ENCODE measurements around the gene ERBB4. TPM values are rescaled to one million over a fixed set of nuclear protein-coding genes. Genes with fewer than 3 reads are reported as not detected.

The ERBB4 gene
- total and polyA plus RNA-seq, 2 of the 8 experiments (the other 6 are each of a cell fraction or from before 2014, with no cell fraction given), result 0.34 to 1.3 TPM

DNA sequence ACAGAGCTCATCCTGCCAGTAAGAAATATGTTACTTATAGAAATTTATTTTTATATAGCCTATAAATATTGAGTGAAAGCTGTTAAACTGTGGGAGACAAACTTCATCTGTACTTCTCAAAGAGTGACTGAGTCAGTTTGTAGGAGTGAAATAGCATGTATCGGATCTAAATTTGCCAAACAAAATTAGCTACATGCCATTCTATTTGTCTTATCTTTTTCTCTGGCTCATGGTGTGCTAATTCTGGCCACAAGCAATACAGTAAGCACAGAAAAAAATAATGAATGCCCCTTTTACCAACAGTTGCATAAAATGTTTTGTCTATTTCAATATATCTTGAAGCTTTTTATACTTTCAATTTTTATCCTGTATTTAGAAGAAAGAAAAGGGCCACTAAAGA lies 12.5 kb downstream of the ERBB4 start:
- H3K27me3 ChIP-seq (replicated peaks in 1 of 4; ENCODE audit: control insufficient read depth in 3 of 4, extremely low read depth in 1 of 4, insufficient read depth in 3 of 4, low read length in 3 of 4), result no peaks in the 10 kb centered on the region
- ChIA-PET POLR2A (ENCODE audit: partially characterized antibody) (no interaction called here), CTCF (ENCODE audit: partially characterized antibody) (interaction anchor here (0.9 to 1.8 kb wide), 3 partner anchors 11 to 481 kb away, joined by 3 to 4 read pairs (median 3); no protein-coding TSS in a partner anchor)
- no peak overlapping the region for H3K23ac ChIP-seq (ENCODE audit: insufficient read length)
- no peak overlapping the region for H2AK5ac ChIP-seq (ENCODE audit: low read depth, low read length)
- H3K79me2 ChIP-seq (ENCODE audit: control insufficient read depth in 1 of 2, insufficient read depth in 2 of 2, low read length in 2 of 2), result no peaks in the 10 kb centered on the region
- no peak overlapping the region for H2BK120ac ChIP-seq (replicated peaks; ENCODE audit: low read depth, low read length)
- no peak overlapping the region for H2BK12ac ChIP-seq (ENCODE audit: low read depth, low read length)
- H4K5ac ChIP-seq (ENCODE audit: insufficient read length, low read depth, low read length), result no peak overlapping the region
- no peak overlapping the region for H3K18ac ChIP-seq (ENCODE audit: extremely low read depth, low read length)
- H3K9ac ChIP-seq (replicated peaks in 1 of 4; ENCODE audit: extremely low read depth in 1 of 4, low read depth in 3 of 4, low read length in 3 of 4), result no peak overlapping the region
- peaks cover 0 to 1% of the 10 kb centered on the region in 2 experiments for H4K20me1 ChIP-seq (replicated peaks in 1 of 2; ENCODE audit: control insufficient read depth in 1 of 2, insufficient read depth in 2 of 2, low read length in 2 of 2)
- no peak overlapping the region for H4K8ac ChIP-seq (ENCODE audit: extremely low read depth, insufficient read depth, low read length)
- H3K27ac ChIP-seq (ENCODE audit: low read depth, low read length), result no peak overlapping the region
- H3K36me3 ChIP-seq (ENCODE audit: control insufficient read depth in 2 of 4, insufficient read depth in 4 of 4, low read length in 3 of 4), result no peaks in the 10 kb centered on the region
- H2BK20ac ChIP-seq (ENCODE audit: low read length), result no peak overlapping the region
- no peak overlapping the region for H2BK15ac ChIP-seq (ENCODE audit: low read length)
- H3K79me1 ChIP-seq (ENCODE audit: low read depth, low read length), result no peaks in the 10 kb centered on the region
- H3K4me3 ChIP-seq (ENCODE audit: extremely low read depth in 1 of 4, insufficient read depth in 2 of 4, low read depth in 3 of 4, low read length in 4 of 4), result no peak overlapping the region
- no peak overlapping the region for H3K4ac ChIP-seq (replicated peaks; ENCODE audit: insufficient read length, low read depth, low read length)
- H2BK5ac ChIP-seq (ENCODE audit: low read depth, low read length), result no peak overlapping the region
- H3K14ac ChIP-seq (ENCODE audit: insufficient read length), result no peak overlapping the region
- FAIRE-seq (no peak), DNase-seq (ENCODE audit: low read depth in 1 of 2, low spot score in 2 of 2) (no peak)
- H2AFZ ChIP-seq (ENCODE audit: low read length), result no peak overlapping the region
- no peaks in the 10 kb centered on the region for H3K9me3 ChIP-seq (ENCODE audit: insufficient read depth in 2 of 2, low read depth in 1 of 2, low read length in 1 of 2)
- no peak overlapping the region for H3K56ac ChIP-seq (replicated peaks; ENCODE audit: insufficient read length, low read depth, low read length)
- H3K4me1 ChIP-seq (replicated peaks in 1 of 4; ENCODE audit: control insufficient read depth in 3 of 4, insufficient read depth in 4 of 4, low read length in 3 of 4), result no peaks in the 10 kb centered on the region
- WGBS, 2 experiments (ENCODE audit: extremely low coverage in 1 of 2, insufficient coverage in 1 of 2, insufficient read length in 1 of 2, insufficient replicate concordance in 2 of 2, low coverage in 1 of 2, low lambda C conversion rate in 2 of 2, missing lambda C conversion rate in 1 of 2), result 100% methylated on average over 1 of the region's 1 CpG; no CpG with 5 or more reads in 1 of the 2 experiments
- no peak overlapping the region for H4K91ac ChIP-seq (replicated peaks; ENCODE audit: insufficient read length, low read length)
- no peaks in the 10 kb centered on the region for H3K23me2 ChIP-seq (ENCODE audit: low read depth, low read length)
- H3K4me2 ChIP-seq (ENCODE audit: insufficient read depth in 1 of 2, low read depth in 2 of 2, low read length in 2 of 2), result no peak overlapping the region
